Neural progenitor cell (in vitro differentiated cells): ENCODE results near the gene SKA3. TPM values are rescaled to one million over a fixed set of nuclear protein-coding genes. Genes with fewer than 3 reads are reported as not detected.
"Not testable (repeated sequence)": the region's sequence is repeated elsewhere in the genome, so short reads cannot be mapped to it uniquely, and the experiment has no call there.

Experiments
- DNase-seq: peaks from one replicate; pipeline ENCODE4 v3.0.0-alpha.2; 2016; ENCODE audit warnings: low spot score
- H2AFZ ChIP-seq: fragments of 200-600 bp; sonication (generic); replicated peaks from 2 replicates; pipeline ENCODE4 v1.6.1; 2016; ENCODE audit warnings: antibody characterized with exemption
- H3F3A ChIP-seq: fragments of 200-600 bp; sonication (generic); 2 replicates; pipeline ENCODE4 v1.6.1; 2016; ENCODE audit warnings: antibody characterized with exemption, low read depth
- H3K27ac ChIP-seq: fragments of 200-600 bp; sonication (generic); 2 replicates; pipeline ENCODE4 v1.5.1; 2016; ENCODE audit warnings: mild to moderate bottlenecking
- H3K27me3 ChIP-seq: fragments of 200-600 bp; sonication (generic); 2 replicates; pipeline ENCODE4 v1.6.1; 2016; ENCODE audit warnings: mild to moderate bottlenecking, moderate library complexity
- H3K36me3 ChIP-seq: fragments of 200-600 bp; sonication (generic); 2 replicates; pipeline ENCODE4 v1.5.1; 2016
- H3K4me1 ChIP-seq: fragments of 200-600 bp; sonication (generic); 2 replicates; pipeline ENCODE4 v1.6.1; 2016; ENCODE audit warnings: mixed run types
- H3K4me2 ChIP-seq: fragments of 200-600 bp; sonication (generic); 2 replicates; pipeline ENCODE4 v1.6.1; 2016
- H3K4me3 ChIP-seq: fragments of 200-600 bp; sonication (generic); 2 replicates; pipeline ENCODE4 v1.5.1; 2016
- H3K79me2 ChIP-seq: fragments of 200-600 bp; sonication (generic); 2 replicates; pipeline ENCODE4 v1.6.1; 2016; ENCODE audit warnings: low read depth
- H3K9ac ChIP-seq: fragments of 200-600 bp; sonication (generic); 2 replicates; pipeline ENCODE4 v1.6.1; 2016
- H3K9me3 ChIP-seq: fragments of 200-600 bp; sonication (generic); 2 replicates; pipeline ENCODE4 v1.5.1; 2016; ENCODE audit warnings: low read depth
- H4K20me1 ChIP-seq: fragments of 200-600 bp; sonication (generic); 2 replicates; pipeline ENCODE4 v1.6.1; 2016; ENCODE audit warnings: low read depth
- H3K27ac Mint-ChIP-seq: 3 replicates; pipeline ENCODE4 v1.8.0; 2021; ENCODE audit warnings: mixed read lengths
- H3K27me3 Mint-ChIP-seq: 2 replicates; pipeline ENCODE4 v1.8.0; 2022; ENCODE audit warnings: low read depth, mild to moderate bottlenecking, inconsistent platforms, moderate library complexity, mixed read lengths; ENCODE audit not compliant: insufficient read depth
- H3K36me3 Mint-ChIP-seq: 3 replicates; pipeline ENCODE4 v1.8.0; 2021; ENCODE audit warnings: mixed read lengths
- H3K4me1 Mint-ChIP-seq: 3 replicates; pipeline ENCODE4 v1.8.0; 2021; ENCODE audit warnings: mixed read lengths
- H3K4me3 Mint-ChIP-seq: 3 replicates; pipeline ENCODE4 v1.8.0; 2021; ENCODE audit warnings: mild to moderate bottlenecking, moderate library complexity, mixed read lengths
- H3K9me3 Mint-ChIP-seq: 3 replicates; pipeline ENCODE4 v1.8.0; 2020; ENCODE audit warnings: mixed read lengths
- CTCF ChIP-seq: fragments of 200-600 bp; sonication (generic); IDR thresholded peaks from 2 replicates; pipeline ENCODE4 v1.5.1; 2017; ENCODE audit warnings: antibody characterized with exemption, mild to moderate bottlenecking
- EZH2 ChIP-seq: fragments of 200-600 bp; sonication (generic); IDR thresholded peaks from 2 replicates; pipeline ENCODE4 v1.6.1; 2017; ENCODE audit warnings: antibody characterized with exemption, mild to moderate bottlenecking, moderate library complexity
- EZH2phosphoT487 ChIP-seq: fragments of 200-600 bp; sonication (generic); IDR thresholded peaks from 2 replicates; pipeline ENCODE4 v1.6.1; 2017; ENCODE audit warnings: antibody characterized with exemption
- total RNA-seq: library from RNA; depleted of rRNA; stranded (reverse); fragments of >200 nt; gene quantifications from 2 replicates; pipeline ENCODE4 v1.2.3, GENCODE V29; 2015; ENCODE audit warnings: low replicate concordance

The SKA3 gene
- total RNA-seq, 1 donor from 2014 or later, result 74.7 TPM

- no peaks in the 10 kb centered on the region for H3K9me3 ChIP-seq
- no peak overlapping the region for H3K4me3 Mint-ChIP-seq
- no peak overlapping the region for H3K4me2 ChIP-seq
- H3K9ac ChIP-seq, result no peak overlapping the region
- no peaks in the 10 kb centered on the region for H3K36me3 ChIP-seq
- no peak for DNase-seq
- no peaks in the 10 kb centered on the region for H4K20me1 ChIP-seq
- H3K27ac ChIP-seq, result no peak overlapping the region
- no peaks in the 10 kb centered on the region for H3K27me3 ChIP-seq
- no peak overlapping the region for H3K27ac Mint-ChIP-seq
- no peak overlapping the region for H3K4me3 ChIP-seq
- no peaks in the 10 kb centered on the region for H3F3A ChIP-seq
- no peak overlapping the region for H2AFZ ChIP-seq
- H3K9me3 Mint-ChIP-seq, result peaks cover 7% of the 10 kb centered on the region
- H3K4me1 ChIP-seq, result no peaks in the 10 kb centered on the region
- H3K36me3 Mint-ChIP-seq, result no peaks in the 10 kb centered on the region
- TF ChIP-seq EZH2phosphoT487 (no peak), EZH2 (no peak), CTCF (no peak)
- H3K4me1 Mint-ChIP-seq, result no peaks in the 10 kb centered on the region
- peaks cover 9% of the 10 kb centered on the region for H3K27me3 Mint-ChIP-seq
- no peaks in the 10 kb centered on the region for H3K79me2 ChIP-seq
These were observed 42.7 kb upstream of the SKA3 start for GRCh38 chr13:21219036-21219381.

- peaks cover 7% of the 10 kb centered on the region for H3K27me3 Mint-ChIP-seq
- Histone ChIP-seq H4K20me1 (no peaks in the 10 kb centered on the region), H2AFZ (peak overlapping the region; percentile 37), H3K36me3 (no peaks in the 10 kb centered on the region), H3K4me2 (no peak overlapping the region), H3K9ac (no peak overlapping the region), H3K27me3 (no peaks in the 10 kb centered on the region), H3K9me3 (no peaks in the 10 kb centered on the region), H3F3A (no peaks in the 10 kb centered on the region), H3K79me2 (no peaks in the 10 kb centered on the region), H3K27ac (no peak overlapping the region), H3K4me1 (no peaks in the 10 kb centered on the region), H3K4me3 (no peak overlapping the region)
- H3K27ac Mint-ChIP-seq, result no peak overlapping the region
- peaks cover 7% of the 10 kb centered on the region for H3K9me3 Mint-ChIP-seq
- TF ChIP-seq CTCF (no peak), EZH2 (no peak), EZH2phosphoT487 (no peak)
- no peak for DNase-seq
- H3K36me3 Mint-ChIP-seq, result no peaks in the 10 kb centered on the region
- H3K4me1 Mint-ChIP-seq, result no peaks in the 10 kb centered on the region
- H3K4me3 Mint-ChIP-seq, result no peak overlapping the region
These were observed 42.1 kb upstream of the SKA3 start for GRCh38 chr13:21218351-21219035.

- Histone ChIP-seq H3K9me3 (no peaks in the 10 kb centered on the region), H3F3A (no peaks in the 10 kb centered on the region), H4K20me1 (no peaks in the 10 kb centered on the region), H3K36me3 (no peaks in the 10 kb centered on the region), H3K27me3 (no peaks in the 10 kb centered on the region), H3K4me2 (no peak overlapping the region), H3K79me2 (no peaks in the 10 kb centered on the region), H3K27ac (no peak overlapping the region), H3K4me3 (no peak overlapping the region), H3K4me1 (no peaks in the 10 kb centered on the region), H3K9ac (no peak overlapping the region), H2AFZ (peak overlapping the region; percentile 88)
- Mint-ChIP-seq H3K36me3 (no peaks in the 10 kb centered on the region), H3K27me3 (peaks cover 2% of the 10 kb centered on the region), H3K27ac (no peak overlapping the region), H3K9me3 (peaks cover 11% of the 10 kb centered on the region), H3K4me1 (no peaks in the 10 kb centered on the region), H3K4me3 (no peak overlapping the region)
- peak; percentile 12 for DNase-seq
- TF ChIP-seq EZH2, result no peak
- no peak for TF ChIP-seq EZH2phosphoT487
- no peak for TF ChIP-seq CTCF
These were observed 40.0 kb upstream of the SKA3 start for GRCh38 chr13:21216332-21216731.

GRCh38 chr13:21215419-21215818, 39.1 kb upstream of the SKA3 start:
- not testable (repeated sequence) for H3K27ac ChIP-seq, H3K4me1 ChIP-seq, H3K4me1 Mint-ChIP-seq, H3F3A ChIP-seq, H3K36me3 ChIP-seq, H3K27me3 ChIP-seq, H3K9ac ChIP-seq, H3K36me3 Mint-ChIP-seq, H2AFZ ChIP-seq, H4K20me1 ChIP-seq, H3K9me3 ChIP-seq, DNase-seq, H3K4me2 ChIP-seq, H3K4me3 Mint-ChIP-seq, H3K27me3 Mint-ChIP-seq, H3K4me3 ChIP-seq, H3K27ac Mint-ChIP-seq, H3K79me2 ChIP-seq
- H3K9me3 Mint-ChIP-seq, result peaks cover 11% of the 10 kb centered on the region
